SK-N-SH (cell line): ENCODE results near the gene STRBP. TPM values are rescaled to one million over a fixed set of nuclear protein-coding genes. Genes with fewer than 3 reads are reported as not detected.

Experiments
- CTCF ChIA-PET: fragments of 300-600, 350-600 bp; formaldehyde crosslinking; extraction: SDS; loops from one replicate; lab custom pipeline; 2021; lab: Yijun Ruan, JAX
- POLR2A ChIA-PET: fragments of 350-600 bp; sonication (Branson Sonifier 250); formaldehyde crosslinking; extraction: SDS; loops from one replicate; lab custom pipeline; 2020; ENCODE audit warnings: antibody characterized with exemption, inconsistent platforms; lab: Yijun Ruan, JAX
- DNase-seq: peaks from one replicate; pipeline ENCODE4 v3.0.0; 2012
- H2AFZ ChIP-seq: fragments of 200-600 bp; sonication (generic); 2 replicates; pipeline ENCODE4 v1.8.1; 2016; ENCODE audit warnings: antibody characterized with exemption, mild to moderate bottlenecking, low read depth
- H3F3A ChIP-seq: fragments of 200-600 bp; sonication (generic); replicated peaks from 2 replicates; pipeline ENCODE3; 2016; ENCODE audit warnings: antibody characterized with exemption, mild to moderate bottlenecking; ENCODE audit not compliant: insufficient read depth
- H3K27ac ChIP-seq, 2 experiments: fragments of 200-500 bp in 1 of 2; fragments of 200-600 bp in 1 of 2; sonication (Bioruptor generic) in 1 of 2; sonication (generic), shearing (Covaris generic) in 1 of 2; 2 replicates each; pipeline versions ENCODE4 v1.5.1 to v1.6.1; 2014 to 2016; ENCODE audit warnings: low read depth in 2 of 2, inconsistent platforms in 1 of 2, low read length in 1 of 2, mild to moderate bottlenecking in 1 of 2, mixed read lengths in 1 of 2
- H3K27me3 ChIP-seq: fragments of 200-600 bp; sonication (generic), shearing (Covaris generic); 2 replicates; pipeline ENCODE4 v1.6.1; 2016; ENCODE audit warnings: mixed run types; ENCODE audit not compliant: insufficient read depth
- H3K36me3 ChIP-seq, 2 experiments: fragments of 200-500 bp in 1 of 2; fragments of 200-600 bp in 1 of 2; sonication (Bioruptor generic) in 1 of 2; sonication (generic) in 1 of 2; replicated peaks in 1 of 2; 2 replicates each; pipeline versions ENCODE3 to v1.5.1; 2014 to 2016; ENCODE audit warnings: low read length in 1 of 2, mild to moderate bottlenecking in 1 of 2; ENCODE audit not compliant: insufficient read depth in 2 of 2, control insufficient read depth in 1 of 2
- H3K4me1 ChIP-seq, 2 experiments: fragments of 200-500 bp in 1 of 2; fragments of 200-600 bp in 1 of 2; sonication (Bioruptor generic) in 1 of 2; sonication (generic), shearing (Covaris generic) in 1 of 2; 2 replicates each; pipeline versions ENCODE4 v1.5.1 to v1.6.1; 2014 to 2016; ENCODE audit warnings: low read depth in 1 of 2, low read length in 1 of 2, mixed run types in 1 of 2; ENCODE audit not compliant: insufficient read depth in 2 of 2, control insufficient read depth in 1 of 2
- H3K4me2 ChIP-seq: fragments of 200-600 bp; sonication (generic), shearing (Covaris generic); 2 replicates; pipeline ENCODE4 v1.6.1; 2017; ENCODE audit warnings: mixed run types
- H3K4me3 ChIP-seq, 2 experiments: fragments of 200-500 bp in 1 of 2; fragments of 200-600 bp in 1 of 2; sonication (Bioruptor generic) in 1 of 2; sonication (generic), shearing (Covaris generic) in 1 of 2; 2 replicates each; pipeline versions ENCODE4 v1.5.1 to v1.8.1; 2014 to 2016; ENCODE audit warnings: low read depth in 2 of 2, inconsistent platforms in 1 of 2, low read length in 1 of 2, mild to moderate bottlenecking in 1 of 2, mixed read lengths in 1 of 2, moderate library complexity in 1 of 2
- H3K79me2 ChIP-seq: fragments of 200-600 bp; sonication (generic); 2 replicates; pipeline ENCODE4 v1.8.1; 2017; ENCODE audit warnings: mild to moderate bottlenecking; ENCODE audit not compliant: insufficient read depth
- H3K9ac ChIP-seq: fragments of 200-600 bp; sonication (generic); 2 replicates; pipeline ENCODE4 v1.6.1; 2017; ENCODE audit warnings: mixed run types
- H3K9me2 ChIP-seq: fragments of 200-600 bp; sonication (generic); 2 replicates; pipeline ENCODE4 v1.6.1; 2017; ENCODE audit warnings: mixed run types
- H3K9me3 ChIP-seq: fragments of 200-600 bp; sonication (generic); 2 replicates; pipeline ENCODE4 v1.6.1; 2017; ENCODE audit warnings: mixed run types, mild to moderate bottlenecking, moderate library complexity
- H4K20me1 ChIP-seq: fragments of 200-600 bp; sonication (generic); 2 replicates; pipeline ENCODE4 v1.6.1; 2017; ENCODE audit warnings: mild to moderate bottlenecking, mixed run types; ENCODE audit not compliant: insufficient read depth
- CHD2 ChIP-seq: fragments of 150-350 bp; IDR thresholded peaks from 2 replicates; pipeline ENCODE4 v1.6.1; 2018; ENCODE audit warnings: low read length; ENCODE audit not compliant: partially characterized antibody
- EZH2phosphoT487 ChIP-seq: fragments of 200-600 bp; sonication (generic); IDR thresholded peaks from 2 replicates; pipeline ENCODE4 v1.6.1; 2017; ENCODE audit warnings: low read depth, mixed run types, mild to moderate bottlenecking, antibody characterized with exemption, moderate library complexity, borderline replicate concordance
- FOXM1 ChIP-seq: IDR thresholded peaks from 2 replicates; pipeline ENCODE4 v1.4.0; 2012; ENCODE audit warnings: low read depth, mild to moderate bottlenecking
- GABPA ChIP-seq: IDR thresholded peaks from 2 replicates; pipeline ENCODE4 v1.4.0; 2012; ENCODE audit warnings: low read depth, mild to moderate bottlenecking
- GATA2 ChIP-seq: sonication (generic); formaldehyde crosslinking; IDR thresholded peaks from 2 replicates; pipeline ENCODE4 v1.5.0; 2020; ENCODE audit warnings: mild to moderate bottlenecking, missing genetic modification reagents
- JUND ChIP-seq: IDR thresholded peaks from 2 replicates; pipeline ENCODE4 v1.4.0; 2012
- MAX ChIP-seq: IDR thresholded peaks from 2 replicates; pipeline ENCODE4 v1.4.0; 2012; ENCODE audit warnings: low read depth
- MEF2A ChIP-seq: IDR thresholded peaks from 2 replicates; pipeline ENCODE4 v1.4.0; 2012; ENCODE audit warnings: low read depth, borderline replicate concordance
- NFIC ChIP-seq: IDR thresholded peaks from 2 replicates; pipeline ENCODE4 v1.4.0; 2012; ENCODE audit warnings: borderline replicate concordance
- NRF1 ChIP-seq: IDR thresholded peaks from 2 replicates; pipeline ENCODE4 v1.6.1; 2012; ENCODE audit warnings: low read depth, mild to moderate bottlenecking, low read length
- RAD21 ChIP-seq: IDR thresholded peaks from 2 replicates; pipeline ENCODE4 v1.6.1; 2012; ENCODE audit warnings: mild to moderate bottlenecking, low read length
- RCOR1 ChIP-seq: fragments of 150-350 bp; IDR thresholded peaks from 2 replicates; pipeline ENCODE4 v1.6.1; 2017; ENCODE audit warnings: antibody characterized with exemption, low read length
- REST ChIP-seq: IDR thresholded peaks from 2 replicates; pipeline ENCODE4 v1.6.1; 2012; ENCODE audit warnings: mild to moderate bottlenecking, low read depth, low read length, moderate library complexity
- RXRA ChIP-seq: IDR thresholded peaks from 2 replicates; pipeline ENCODE4 v1.4.0; 2012; ENCODE audit warnings: low read depth, mild to moderate bottlenecking, borderline replicate concordance
- TCF12 ChIP-seq: IDR thresholded peaks from 2 replicates; pipeline ENCODE4 v1.4.0; 2012
- TEAD4 ChIP-seq: IDR thresholded peaks from 2 replicates; pipeline ENCODE4 v1.4.0; 2012; ENCODE audit warnings: mild to moderate bottlenecking, borderline replicate concordance; ENCODE audit not compliant: insufficient read depth
- USF1 ChIP-seq: IDR thresholded peaks from 2 replicates; pipeline ENCODE4 v1.4.0; 2012; ENCODE audit warnings: low read depth, borderline replicate concordance
- USF2 ChIP-seq: fragments of 150-350 bp; IDR thresholded peaks from 2 replicates; pipeline ENCODE4 v1.6.1; 2017; ENCODE audit warnings: antibody characterized with exemption, low read length, low read depth, borderline replicate concordance
- YY1 ChIP-seq: IDR thresholded peaks from 2 replicates; pipeline ENCODE4 v1.4.0; 2012; ENCODE audit warnings: low read depth, mild to moderate bottlenecking
- WGBS: methylation state at CpG from one replicate; pipeline ENCODE4 v1.1.6; 2017; ENCODE audit warnings: low lambda C conversion rate; 5-methylcytosine and 5-hydroxymethylcytosine counted together
- polyA plus RNA-seq, 3 experiments: library from polyadenylated mRNA; depleted of rRNA; stranded (reverse); fragments of >200 nt; gene quantifications; 2 replicates each; pipeline ENCODE4 v1.2.3, GENCODE V29; 2012

Gene STRBP
- polyA plus RNA-seq, 1 of the 3 experiments (the other 2 are of a cell fraction), result 5.9 TPM

GRCh38 chr9:123291736-123292135, 23.4 kb upstream of the STRBP start:
- ChIA-PET POLR2A (no interaction called here), CTCF (interaction anchor here (1.8 kb wide), 1 partner anchor 58 kb away, joined by 7 read pairs; no protein-coding TSS in a partner anchor)
- no peaks in the 10 kb centered on the region for H3K79me2 ChIP-seq
- H3K9me2 ChIP-seq, result no peaks in the 10 kb centered on the region; the same call in 1 of the 2 replicates
- H3K27ac ChIP-seq, result no peak overlapping the region
- no peak overlapping the region for H2AFZ ChIP-seq
- 64% methylated on average over 4 of the region's 4 CpGs for WGBS
- TF ChIP-seq TCF12, result no peak
- peak; percentile 89 for TF ChIP-seq REST
- H3K9me3 ChIP-seq, result no peaks in the 10 kb centered on the region
- no peaks in the 10 kb centered on the region for H3K4me1 ChIP-seq
- H3F3A ChIP-seq, result peaks cover 3% of the 10 kb centered on the region
- H4K20me1 ChIP-seq, result no peaks in the 10 kb centered on the region
- no peak overlapping the region for H3K9ac ChIP-seq
- H3K4me3 ChIP-seq, result no peak overlapping the region
- 0 out of 2 replicates have a peak, but pooled peaks cover 1% of the 10 kb centered on the region for H3K27me3 ChIP-seq
- no peak for DNase-seq
- no peak overlapping the region for H3K4me2 ChIP-seq
- H3K36me3 ChIP-seq, result no peaks in the 10 kb centered on the region

- no peak overlapping the region for H3K9ac ChIP-seq
- WGBS, result 26% methylated on average over 3 of the region's 3 CpGs
Observed at GRCh38 chr9:123290764-123291163, 22.4 kb upstream of the STRBP start.

More at GRCh38 chr9:123290764-123291163, 22.4 kb upstream of the STRBP start:
- no peaks in the 10 kb centered on the region for H3K9me3 ChIP-seq
- no peaks in the 10 kb centered on the region for H4K20me1 ChIP-seq
- H3K27me3 ChIP-seq, result no peaks in the 10 kb centered on the region
- no peaks in the 10 kb centered on the region for H3K79me2 ChIP-seq
- no peak overlapping the region for H3K4me3 ChIP-seq
- TF ChIP-seq MAX (no peak), NFIC (no peak), USF2 (no peak), TEAD4 (no peak), GATA2 (no peak), RXRA (no peak), USF1 (no peak), EZH2phosphoT487 (no peak), MEF2A (no peak), JUND (no peak), GABPA (no peak), CHD2 (no peak), FOXM1 (no peak), RCOR1 (no peak), NRF1 (no peak), YY1 (no peak), RAD21 (no peak)
- TF ChIP-seq, all 33 proteins: peak for 0
- H3F3A ChIP-seq, result peaks cover 3% of the 10 kb centered on the region
- H3K27ac ChIP-seq, result no peak overlapping the region
- no peaks in the 10 kb centered on the region for H3K36me3 ChIP-seq
- no peaks in the 10 kb centered on the region for H3K4me1 ChIP-seq
- ChIA-PET CTCF (interaction anchor here (1.8 kb wide), 1 partner anchor 59 kb away, joined by 7 read pairs; no protein-coding TSS in a partner anchor), POLR2A (no interaction called here)
- H3K9me2 ChIP-seq, result no peaks in the 10 kb centered on the region; the same call in 1 of the 2 replicates
- no peak overlapping the region for H2AFZ ChIP-seq
- DNase-seq, result no peak
- no peak overlapping the region for H3K4me2 ChIP-seq
